K562 (cell line): ENCODE results near the gene FH. TPM values are rescaled to one million over a fixed set of nuclear protein-coding genes. Genes with fewer than 3 reads are reported as not detected.
A peak's percentile ranks its signal among the peaks of the same experiment; 100 is the strongest.

ENCODE experiments used
- BCOR ChIP-seq: fragments of 450-650 bp; IDR thresholded peaks from 2 replicates; pipeline ENCODE4 v1.6.1; 2016
- BRF1 ChIP-seq: IDR thresholded peaks from 3 replicates; pipeline ENCODE4 v1.6.1; 2011; ENCODE audit warnings: borderline replicate concordance, mild to moderate bottlenecking; ENCODE audit not compliant: insufficient read length; ENCODE audit errors: extremely low read depth
- CBFB ChIP-seq: sonication (generic); formaldehyde crosslinking; IDR thresholded peaks from 2 replicates; pipeline ENCODE4 v1.4.0; 2020; ENCODE audit warnings: mild to moderate bottlenecking, missing genetic modification reagents
- CBX3 ChIP-seq, 2 experiments: IDR thresholded peaks; 1 replicate in 1 of 2; 2 replicates in 1 of 2; pipeline ENCODE4 v1.6.1; 2012; ENCODE audit warnings: inconsistent platforms in 2 of 2, low read length in 2 of 2, borderline replicate concordance in 1 of 2, control low read depth in 1 of 2
- CEBPG ChIP-seq, 3 experiments: fragments of 200-800 bp in 1 of 3; sonication (Bioruptor generic) in 1 of 3; sonication (generic) in 1 of 3; formaldehyde crosslinking in 1 of 3; IDR thresholded peaks in 2 of 3; conservative IDR thresholded peaks in 1 of 3; 2 replicates each; pipeline versions ENCODE4 v1.6.1 to v1.8.0; 2016 to 2022; ENCODE audit warnings: missing compliant biosample characterization in 2 of 3, missing genetic modification characterization in 2 of 3, mild to moderate bottlenecking in 1 of 3, missing genetic modification reagents in 1 of 3
- DIDO1 ChIP-seq: fragments of 450-650 bp; IDR thresholded peaks from 2 replicates; pipeline ENCODE4 v1.6.1; 2016; ENCODE audit warnings: low read depth, missing biosample characterization, missing genetic modification characterization
- HOXB6 ChIP-seq: fragments of 250-450 bp; sonication (Bioruptor Pico); IDR thresholded peaks from 2 replicates; pipeline ENCODE4 v1.5.1; 2022; ENCODE audit warnings: mild to moderate bottlenecking, borderline replicate concordance
- MYC ChIP-seq, 2 experiments: fragments of 250-450 bp in 1 of 2; sonication (Bioruptor Pico) in 1 of 2; IDR thresholded peaks; 2 replicates each; pipeline versions ENCODE4 v1.5.1 to v1.6.1; 2012 to 2021; ENCODE audit warnings: low read depth in 2 of 2, borderline replicate concordance in 1 of 2, improper control_type of control experiment in 1 of 2, low read length in 1 of 2, mild to moderate bottlenecking in 1 of 2, moderate library complexity in 1 of 2
- ZNF197 ChIP-seq: fragments of 200-800 bp; sonication (Bioruptor generic); IDR thresholded peaks from 2 replicates; pipeline ENCODE4 v1.6.1; 2016; ENCODE audit warnings: low read depth, missing genetic modification characterization, missing compliant biosample characterization
- ZNF316 ChIP-seq: fragments of 450-650 bp; IDR thresholded peaks from 2 replicates; pipeline ENCODE4 v1.6.1; 2016
- ZNF449 ChIP-seq: fragments of 250-450 bp; sonication (Bioruptor Pico); IDR thresholded peaks from 2 replicates; pipeline ENCODE4 v1.8.0; 2022; ENCODE audit warnings: moderate library complexity, mild to moderate bottlenecking, inconsistent platforms
- ZNF699 ChIP-seq: fragments of 250-450 bp; sonication (Bioruptor Pico); IDR thresholded peaks from 2 replicates; pipeline ENCODE4 v1.8.0; 2021; ENCODE audit warnings: mild to moderate bottlenecking, moderate library complexity; ENCODE audit not compliant: insufficient replicate concordance
- polyA plus RNA-seq, 8 experiments: library from polyadenylated mRNA; depleted of rRNA in 4 of 8; stranded (reverse) in 5 of 8; unstranded in 3 of 8; fragments of >200 nt; fragmentation: Nextera tagmentation in 2 of 8; fragmentation: Illumina TruSeq in 1 of 8; extraction: Ambion mirVana in 2 of 8; extraction: Trizol in 1 of 8; gene quantifications; 2 replicates each; pipeline versions ENCODE4 v1.2.1 to v1.2.3, GENCODE V29; 2011 to 2014; ENCODE audit warnings: inconsistent platforms in 1 of 8, missing spikeins in 1 of 8
- total RNA-seq, 7 experiments: library from RNA; depleted of rRNA in 6 of 7; stranded (reverse); fragments of >200 nt in 6 of 7; fragmentation: Illumina TruSeq in 2 of 7; extraction: Trizol in 2 of 7; gene quantifications; 2 replicates each; pipeline versions ENCODE4 v1.2.1 to v1.2.3, GENCODE V29; 2011 to 2021; ENCODE audit warnings: low replicate concordance in 1 of 7
- TF ChIP-seq, protein P1 (sequence below): fragments of 200-800 bp; sonication (Bioruptor generic); IDR thresholded peaks from 2 replicates; pipeline ENCODE4 v1.6.1; 2016; ENCODE audit warnings: missing genetic modification characterization, missing compliant biosample characterization
- TF ChIP-seq, protein P2 (sequence below): fragments of 450-650 bp; IDR thresholded peaks from 2 replicates; pipeline ENCODE4 v1.6.1; 2017; ENCODE audit warnings: antibody characterized with exemption, mild to moderate bottlenecking

The FH gene
- total and polyA plus RNA-seq, 9 of the 15 experiments (the other 6 are each of a cell fraction or from before 2014, with no cell fraction given), result 117 to 240 (median 211) TPM

DNA sequence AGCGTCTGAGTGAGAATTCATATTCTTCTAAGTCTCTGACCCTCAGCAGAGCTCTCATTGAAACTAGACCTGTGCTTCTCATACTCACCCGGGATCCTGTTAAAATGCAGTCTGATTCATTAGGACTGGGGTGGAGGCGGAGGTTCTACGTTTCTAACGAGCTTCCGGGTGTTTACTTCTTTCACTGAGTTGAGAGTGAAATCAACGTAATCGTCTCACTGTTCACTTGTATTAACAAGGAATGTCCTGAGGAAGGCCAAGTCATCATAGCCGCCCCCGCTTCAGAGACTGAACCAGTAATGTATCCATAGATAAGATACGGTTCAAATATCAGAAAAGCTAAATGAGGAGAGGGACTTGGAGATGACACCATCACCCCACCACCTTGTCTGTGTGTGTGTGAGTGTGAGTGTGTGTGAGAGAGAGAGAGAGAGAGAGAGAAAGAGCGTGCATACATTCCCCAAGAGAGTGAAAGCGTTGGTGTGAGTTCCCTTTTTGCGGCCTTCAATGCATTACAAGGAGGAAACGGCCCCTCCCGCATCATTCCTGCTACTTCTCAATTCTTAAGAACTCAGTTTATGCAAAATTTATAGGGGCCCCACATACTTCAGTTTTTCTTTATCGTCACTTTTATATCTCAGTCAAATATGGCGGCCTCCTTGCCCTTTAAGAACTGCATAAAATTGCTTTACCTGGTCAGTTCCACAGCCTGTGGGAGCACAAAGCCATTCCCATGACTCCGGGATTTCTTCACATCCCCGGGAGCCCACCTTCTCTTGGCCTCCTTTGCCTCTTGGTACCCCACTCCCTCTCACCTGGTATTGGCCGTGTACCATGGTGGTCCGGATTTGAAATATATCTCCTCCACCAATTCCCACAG is 32.4 kb upstream of the FH start (continued):
- TF ChIP-seq, protein P1, sequence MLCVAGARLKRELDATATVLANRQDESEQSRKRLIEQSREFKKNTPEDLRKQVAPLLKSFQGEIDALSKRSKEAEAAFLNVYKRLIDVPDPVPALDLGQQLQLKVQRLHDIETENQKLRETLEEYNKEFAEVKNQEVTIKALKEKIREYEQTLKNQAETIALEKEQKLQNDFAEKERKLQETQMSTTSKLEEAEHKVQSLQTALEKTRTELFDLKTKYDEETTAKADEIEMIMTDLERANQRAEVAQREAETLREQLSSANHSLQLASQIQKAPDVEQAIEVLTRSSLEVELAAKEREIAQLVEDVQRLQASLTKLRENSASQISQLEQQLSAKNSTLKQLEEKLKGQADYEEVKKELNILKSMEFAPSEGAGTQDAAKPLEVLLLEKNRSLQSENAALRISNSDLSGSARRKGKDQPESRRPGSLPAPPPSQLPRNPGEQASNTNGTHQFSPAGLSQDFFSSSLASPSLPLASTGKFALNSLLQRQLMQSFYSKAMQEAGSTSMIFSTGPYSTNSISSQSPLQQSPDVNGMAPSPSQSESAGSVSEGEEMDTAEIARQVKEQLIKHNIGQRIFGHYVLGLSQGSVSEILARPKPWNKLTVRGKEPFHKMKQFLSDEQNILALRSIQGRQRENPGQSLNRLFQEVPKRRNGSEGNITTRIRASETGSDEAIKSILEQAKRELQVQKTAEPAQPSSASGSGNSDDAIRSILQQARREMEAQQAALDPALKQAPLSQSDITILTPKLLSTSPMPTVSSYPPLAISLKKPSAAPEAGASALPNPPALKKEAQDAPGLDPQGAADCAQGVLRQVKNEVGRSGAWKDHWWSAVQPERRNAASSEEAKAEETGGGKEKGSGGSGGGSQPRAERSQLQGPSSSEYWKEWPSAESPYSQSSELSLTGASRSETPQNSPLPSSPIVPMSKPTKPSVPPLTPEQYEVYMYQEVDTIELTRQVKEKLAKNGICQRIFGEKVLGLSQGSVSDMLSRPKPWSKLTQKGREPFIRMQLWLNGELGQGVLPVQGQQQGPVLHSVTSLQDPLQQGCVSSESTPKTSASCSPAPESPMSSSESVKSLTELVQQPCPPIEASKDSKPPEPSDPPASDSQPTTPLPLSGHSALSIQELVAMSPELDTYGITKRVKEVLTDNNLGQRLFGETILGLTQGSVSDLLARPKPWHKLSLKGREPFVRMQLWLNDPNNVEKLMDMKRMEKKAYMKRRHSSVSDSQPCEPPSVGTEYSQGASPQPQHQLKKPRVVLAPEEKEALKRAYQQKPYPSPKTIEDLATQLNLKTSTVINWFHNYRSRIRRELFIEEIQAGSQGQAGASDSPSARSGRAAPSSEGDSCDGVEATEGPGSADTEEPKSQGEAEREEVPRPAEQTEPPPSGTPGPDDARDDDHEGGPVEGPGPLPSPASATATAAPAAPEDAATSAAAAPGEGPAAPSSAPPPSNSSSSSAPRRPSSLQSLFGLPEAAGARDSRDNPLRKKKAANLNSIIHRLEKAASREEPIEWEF, result no peak
- TF ChIP-seq ZNF699, result no peak
- TF ChIP-seq ZNF316, result peak; percentile 10; the same call in 1 of the 2 replicates
- no peak for TF ChIP-seq ZNF449 (CRISPR knock-in tag)
- TF ChIP-seq, protein P2, sequence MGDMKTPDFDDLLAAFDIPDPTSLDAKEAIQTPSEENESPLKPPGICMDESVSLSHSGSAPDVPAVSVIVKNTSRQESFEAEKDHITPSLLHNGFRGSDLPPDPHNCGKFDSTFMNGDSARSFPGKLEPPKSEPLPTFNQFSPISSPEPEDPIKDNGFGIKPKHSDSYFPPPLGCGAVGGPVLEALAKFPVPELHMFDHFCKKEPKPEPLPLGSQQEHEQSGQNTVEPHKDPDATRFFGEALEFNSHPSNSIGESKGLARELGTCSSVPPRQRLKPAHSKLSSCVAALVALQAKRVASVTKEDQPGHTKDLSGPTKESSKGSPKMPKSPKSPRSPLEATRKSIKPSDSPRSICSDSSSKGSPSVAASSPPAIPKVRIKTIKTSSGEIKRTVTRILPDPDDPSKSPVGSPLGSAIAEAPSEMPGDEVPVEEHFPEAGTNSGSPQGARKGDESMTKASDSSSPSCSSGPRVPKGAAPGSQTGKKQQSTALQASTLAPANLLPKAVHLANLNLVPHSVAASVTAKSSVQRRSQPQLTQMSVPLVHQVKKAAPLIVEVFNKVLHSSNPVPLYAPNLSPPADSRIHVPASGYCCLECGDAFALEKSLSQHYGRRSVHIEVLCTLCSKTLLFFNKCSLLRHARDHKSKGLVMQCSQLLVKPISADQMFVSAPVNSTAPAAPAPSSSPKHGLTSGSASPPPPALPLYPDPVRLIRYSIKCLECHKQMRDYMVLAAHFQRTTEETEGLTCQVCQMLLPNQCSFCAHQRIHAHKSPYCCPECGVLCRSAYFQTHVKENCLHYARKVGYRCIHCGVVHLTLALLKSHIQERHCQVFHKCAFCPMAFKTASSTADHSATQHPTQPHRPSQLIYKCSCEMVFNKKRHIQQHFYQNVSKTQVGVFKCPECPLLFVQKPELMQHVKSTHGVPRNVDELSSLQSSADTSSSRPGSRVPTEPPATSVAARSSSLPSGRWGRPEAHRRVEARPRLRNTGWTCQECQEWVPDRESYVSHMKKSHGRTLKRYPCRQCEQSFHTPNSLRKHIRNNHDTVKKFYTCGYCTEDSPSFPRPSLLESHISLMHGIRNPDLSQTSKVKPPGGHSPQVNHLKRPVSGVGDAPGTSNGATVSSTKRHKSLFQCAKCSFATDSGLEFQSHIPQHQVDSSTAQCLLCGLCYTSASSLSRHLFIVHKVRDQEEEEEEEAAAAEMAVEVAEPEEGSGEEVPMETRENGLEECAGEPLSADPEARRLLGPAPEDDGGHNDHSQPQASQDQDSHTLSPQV, result peak; percentile 35; the same call in 1 of the 2 replicates
- no peak for TF ChIP-seq HOXB6 (CRISPR knock-in tag)
- TF ChIP-seq CEBPG (CRISPR knock-in tag; IDR thresholded peaks at IDR 0.05), result no peak
- TF ChIP-seq CEBPG (tag; conservative IDR thresholded peaks at IDR 0.05 in 1 of 2, IDR thresholded peaks at IDR 0.05 in 1 of 2), result peak in 1 of 2 experiments; percentile 16; a peak in 1 of 4 replicates
- TF ChIP-seq CBX3 (IDR thresholded peaks at IDR 0.05; ENCODE audit: borderline replicate concordance in 1 of 2, low read length in 2 of 2), result peak in 1 of 2 experiments; percentile 63; a peak in 1 of 3 replicates
- TF ChIP-seq CBFB (CRISPR knock-in tag), result no peak
- 0 out of 2 replicates have a peak, but pooled peaks have one; percentile 50 for TF ChIP-seq DIDO1 (tag)
- TF ChIP-seq MYC (IDR thresholded peaks at IDR 0.05; ENCODE audit: low read depth, low read length), result peak; percentile 21; the same call in 1 of the 2 replicates
- no peak for TF ChIP-seq MYC (CRISPR knock-in tag; IDR thresholded peaks at IDR 0.05; ENCODE audit: borderline replicate concordance, low read depth)
- peak; percentile 40; the same call in 1 of the 2 replicates for TF ChIP-seq BCOR
- TF ChIP-seq ZNF197 (CRISPR knock-in tag), result peak; percentile 24; the same call in 1 of the 2 replicates
- TF ChIP-seq BRF1, result no peak
